NCI-H146 treated with DMSO at 0.1 percent for 48 hours (cell line): Measurements from ENCODE around the gene TMEM181.
"Not testable (repeated sequence)": the region's sequence is repeated elsewhere in the genome, so short reads cannot be mapped to it uniquely, and the experiment has no call there.

Experiments used
- DNase-seq: peaks from one replicate; lab custom pipeline; 2025; ENCODE audit not compliant: unreplicated experiment; lab: John Stamatoyannopoulos, UW

Gene TMEM181, protein sequence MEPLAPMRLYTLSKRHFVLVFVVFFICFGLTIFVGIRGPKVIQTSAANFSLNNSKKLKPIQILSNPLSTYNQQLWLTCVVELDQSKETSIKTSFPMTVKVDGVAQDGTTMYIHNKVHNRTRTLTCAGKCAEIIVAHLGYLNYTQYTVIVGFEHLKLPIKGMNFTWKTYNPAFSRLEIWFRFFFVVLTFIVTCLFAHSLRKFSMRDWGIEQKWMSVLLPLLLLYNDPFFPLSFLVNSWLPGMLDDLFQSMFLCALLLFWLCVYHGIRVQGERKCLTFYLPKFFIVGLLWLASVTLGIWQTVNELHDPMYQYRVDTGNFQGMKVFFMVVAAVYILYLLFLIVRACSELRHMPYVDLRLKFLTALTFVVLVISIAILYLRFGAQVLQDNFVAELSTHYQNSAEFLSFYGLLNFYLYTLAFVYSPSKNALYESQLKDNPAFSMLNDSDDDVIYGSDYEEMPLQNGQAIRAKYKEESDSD

DNA sequence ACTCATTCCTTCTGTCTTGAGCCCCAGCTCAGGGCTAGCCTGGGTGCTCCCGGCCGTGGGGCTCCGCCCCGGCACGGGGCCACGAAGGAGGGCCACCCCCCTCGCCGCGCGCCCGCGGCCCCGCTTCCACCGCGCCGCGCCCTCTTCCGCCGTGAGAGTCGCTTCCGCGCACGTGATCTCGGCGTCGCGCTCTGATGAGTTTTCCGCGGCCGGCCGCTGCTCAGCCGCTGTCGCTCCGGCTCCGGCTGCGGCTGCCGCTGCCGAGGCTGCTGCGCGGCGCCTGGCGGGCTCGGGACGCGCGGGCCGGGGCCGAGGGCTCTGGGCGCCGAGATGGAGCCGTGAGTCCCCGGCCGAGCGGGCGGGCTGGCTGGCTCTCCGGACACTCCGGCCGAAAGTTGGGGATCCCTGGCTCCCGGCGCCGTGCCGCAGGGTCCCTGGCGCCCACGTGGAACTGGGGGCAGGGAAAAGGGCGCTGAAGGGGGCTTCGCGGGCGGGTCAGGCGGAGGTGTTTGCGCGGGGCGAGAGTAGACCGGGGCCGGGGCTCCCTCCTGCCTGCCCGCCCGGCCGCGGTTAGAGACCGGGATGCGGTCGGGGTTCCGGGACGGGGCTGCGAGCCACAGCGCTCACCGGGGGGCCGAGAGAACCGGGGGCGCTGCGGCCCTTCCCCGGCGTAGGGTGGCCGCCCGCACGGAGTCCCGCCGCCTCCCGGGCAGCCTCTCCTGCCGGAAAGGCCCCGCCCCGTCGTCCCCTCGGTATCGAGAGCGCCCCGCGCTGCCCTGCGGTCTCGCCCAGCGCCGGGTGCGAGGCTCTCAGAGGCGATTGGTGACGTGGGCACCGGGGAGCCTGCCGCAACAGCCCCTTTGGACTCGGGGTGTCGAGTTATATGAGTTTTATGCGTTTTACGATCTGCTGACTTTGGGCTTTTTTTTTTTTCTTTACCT is at the start of gene TMEM181:
TMEM181 (plus strand) TSS at position 197 of the 941 bp plus-strand sequence; CDS start at position 331, 134 bp downstream.
- DNase-seq: peak; percentile 54

DNA sequence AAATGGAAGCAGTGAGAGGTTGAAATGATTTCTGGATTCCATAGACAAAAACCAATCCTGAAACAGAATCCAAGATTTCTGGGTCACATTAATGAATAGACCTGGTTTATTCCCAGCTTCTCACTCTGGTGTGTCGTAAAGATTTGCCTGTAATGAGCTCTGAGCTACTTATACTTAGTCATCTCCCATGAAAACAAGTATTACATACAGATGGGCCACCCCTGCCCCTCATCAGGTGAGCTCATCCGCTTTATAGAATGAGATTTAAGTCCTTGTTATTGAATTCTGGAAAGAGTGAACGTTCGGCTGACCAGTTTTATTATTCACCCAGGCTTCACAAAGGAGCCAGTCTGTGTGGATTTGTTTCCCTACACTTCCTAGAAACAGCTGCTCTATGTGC is 47.1 kb upstream of the TMEM181 start:
- DNase-seq: no peak

DNA sequence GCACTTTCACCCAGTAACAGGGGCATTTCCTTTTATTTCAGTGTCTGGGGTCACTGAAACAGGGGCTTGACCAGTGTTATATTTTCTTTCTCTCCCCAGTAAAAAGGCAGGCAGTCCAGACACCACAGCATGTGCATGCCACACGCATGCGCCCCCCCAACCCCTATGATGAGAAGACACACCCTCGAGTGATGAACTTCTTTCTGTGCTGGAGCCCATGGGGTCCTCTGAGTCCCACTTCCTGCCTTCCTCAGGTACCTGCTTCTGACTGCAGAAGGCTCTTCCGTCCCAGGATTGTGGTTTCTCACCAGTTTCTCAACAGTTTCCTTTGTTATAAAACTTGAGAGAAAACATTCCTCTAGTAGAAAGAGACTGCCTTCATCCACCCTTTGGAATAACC is 45.7 kb upstream of the TMEM181 start:
- DNase-seq: no peak

DNA sequence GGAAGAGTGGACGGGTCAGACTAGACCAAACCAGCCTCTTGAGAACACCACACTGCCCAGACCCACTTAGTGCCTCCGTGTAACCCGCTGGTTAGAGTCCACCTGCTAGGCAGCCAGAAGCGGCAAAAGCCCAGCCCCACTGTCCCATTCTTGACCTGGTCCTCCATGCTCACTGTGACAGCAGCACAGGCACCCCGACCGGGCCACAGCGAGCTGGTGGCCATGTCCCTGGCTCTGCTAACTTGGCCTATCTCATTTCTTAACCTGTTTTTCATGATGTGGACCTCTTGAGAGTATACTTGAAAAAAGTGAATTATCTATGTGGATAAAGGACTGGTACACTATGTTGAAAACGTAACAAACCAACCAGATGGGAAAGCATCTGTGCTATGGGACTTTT is 44.9 kb upstream of the TMEM181 start:
- no peak for DNase-seq

DNA sequence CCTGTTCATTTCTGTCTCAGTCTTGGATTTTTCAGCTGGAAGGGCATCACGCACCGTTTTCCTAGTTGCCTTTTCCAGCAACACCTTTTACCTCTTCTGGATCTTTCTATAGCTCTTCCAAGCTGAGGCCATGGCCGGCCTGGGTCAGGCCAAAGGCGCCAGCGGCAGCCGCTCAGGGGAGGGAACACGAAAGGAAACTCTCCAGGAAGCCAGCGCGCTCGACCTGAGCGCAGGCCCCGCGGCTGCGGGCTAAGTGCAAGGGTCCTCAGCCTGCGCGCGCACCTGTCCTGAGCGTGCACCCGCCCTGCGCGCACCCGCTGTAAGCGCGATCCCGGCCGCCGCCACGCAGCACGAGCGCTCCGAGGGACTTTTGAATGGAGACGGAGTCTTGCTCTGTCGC is 43.8 kb upstream of the TMEM181 start:
- no peak for DNase-seq

DNA sequence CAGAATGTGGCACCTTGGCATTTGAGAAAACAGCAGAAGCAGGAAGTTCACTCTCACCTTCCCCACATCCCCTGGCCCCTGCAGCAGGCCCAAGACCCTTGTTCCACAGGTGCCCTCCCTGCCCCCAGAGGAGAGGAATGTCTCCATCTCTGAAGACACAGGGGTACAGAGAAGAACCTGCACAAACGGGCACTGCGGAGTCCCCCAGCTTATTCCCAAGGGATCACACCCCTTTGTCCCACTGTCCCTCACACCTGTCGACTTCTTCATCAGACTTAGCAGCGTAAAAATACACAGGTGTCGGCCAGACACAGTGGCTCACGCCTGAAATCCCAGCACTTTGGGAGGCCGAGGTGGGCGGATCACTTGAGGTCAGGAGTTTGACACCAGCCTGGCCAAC is 42.9 kb upstream of the TMEM181 start:
- no peak for DNase-seq

DNA sequence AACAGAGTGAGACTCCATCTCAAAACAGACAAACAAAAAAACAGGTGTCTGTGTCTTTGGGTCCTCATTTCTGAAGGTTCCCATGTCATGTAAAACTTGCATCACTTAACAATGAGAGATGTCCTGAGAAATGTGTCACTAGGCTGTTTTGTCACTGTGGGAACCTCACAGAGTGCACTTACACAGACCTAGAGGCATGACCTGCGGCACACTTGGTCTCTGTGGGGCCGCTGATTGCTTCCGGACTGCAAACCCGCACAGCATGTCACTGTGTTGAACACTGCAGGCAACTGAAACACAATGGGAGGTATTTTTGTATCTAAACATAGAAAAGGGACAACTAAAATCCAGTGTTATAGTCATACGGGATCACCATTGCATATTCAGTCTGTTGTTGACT is 42.3 kb upstream of the TMEM181 start:
- no peak for DNase-seq

DNA sequence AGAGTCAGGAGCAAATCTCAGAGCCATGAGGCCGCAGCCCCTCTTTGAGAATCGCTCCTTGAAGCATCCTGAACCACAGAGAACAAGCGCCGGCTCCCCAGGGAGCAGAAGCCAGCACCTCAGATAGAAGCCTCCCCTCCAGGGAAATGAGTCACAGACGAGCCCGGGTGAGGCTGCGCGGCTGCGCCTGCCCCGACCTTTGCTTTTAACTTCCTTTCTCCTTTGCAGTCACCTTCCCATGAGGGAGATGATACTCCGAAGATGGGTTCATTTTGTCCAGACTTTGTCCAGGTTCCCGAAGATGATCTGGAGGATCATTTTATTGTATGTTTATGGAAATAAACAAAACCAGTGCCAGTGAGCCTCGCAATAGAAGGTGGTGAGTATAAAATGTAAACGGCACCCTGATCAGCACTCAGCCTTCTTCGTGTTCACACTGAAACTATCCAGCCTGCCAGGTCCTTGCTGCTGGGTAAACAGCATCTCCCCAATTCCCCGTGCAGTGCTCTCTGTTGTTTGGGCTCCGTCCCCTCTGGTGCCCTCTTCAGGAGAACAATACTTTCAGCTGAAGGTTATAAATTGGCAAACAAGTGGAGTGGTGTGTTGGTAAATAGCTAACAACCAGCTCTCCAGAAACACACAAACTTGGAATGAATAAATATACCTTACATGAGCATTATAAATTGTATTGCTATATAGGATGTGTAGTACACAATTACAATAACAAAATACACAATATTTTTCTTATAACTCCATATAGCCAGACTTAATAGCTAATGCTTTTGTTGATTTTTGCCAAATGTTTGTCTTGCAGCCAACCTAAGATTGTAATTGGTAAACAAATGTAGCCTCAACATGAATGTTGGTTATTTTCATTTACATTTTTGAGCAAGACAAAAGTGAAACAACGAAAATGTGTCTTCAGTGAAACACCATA is 41.4 kb upstream of the TMEM181 start:
- DNase-seq: no peak

DNA sequence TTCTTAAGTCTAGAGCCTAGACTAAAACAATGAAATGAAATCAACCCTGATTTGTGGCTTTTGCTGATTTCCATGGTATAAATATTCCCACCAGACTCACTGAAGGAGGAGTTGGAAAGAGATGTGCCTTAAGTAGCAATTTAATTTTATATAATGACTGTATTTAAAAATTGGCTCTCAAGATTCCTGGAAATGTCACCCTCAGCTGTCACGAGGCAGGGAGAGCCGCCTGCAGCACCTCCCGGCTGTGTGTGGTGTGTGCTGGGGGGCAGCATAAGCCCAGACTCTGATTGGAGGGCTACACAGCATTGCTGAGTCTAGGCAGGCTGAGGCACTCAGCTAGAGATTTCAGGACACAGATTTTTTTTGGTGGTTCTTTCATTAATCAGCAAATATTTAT is 40.6 kb upstream of the TMEM181 start:
- no peak for DNase-seq

DNA sequence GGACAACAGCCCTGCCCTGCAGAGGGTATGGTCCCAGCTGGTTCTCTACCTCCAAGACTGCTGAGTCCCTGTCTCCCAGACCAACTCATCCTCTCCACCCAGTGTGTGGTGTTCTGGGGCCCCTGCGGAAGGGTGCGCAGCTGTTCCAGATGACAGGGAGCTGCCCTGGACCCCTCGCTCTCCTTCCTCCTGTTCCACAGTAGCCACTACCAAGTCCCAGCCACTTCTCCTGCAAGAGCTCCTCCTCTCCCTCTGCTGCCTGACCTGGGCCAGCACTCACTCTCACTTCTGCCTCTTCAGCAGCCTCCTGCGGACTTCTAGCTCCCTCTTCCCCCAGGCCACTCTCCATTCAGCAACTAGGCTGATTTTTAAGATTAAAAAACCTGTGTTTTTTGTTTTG is 40.1 kb upstream of the TMEM181 start:
- no peak for DNase-seq

DNA sequence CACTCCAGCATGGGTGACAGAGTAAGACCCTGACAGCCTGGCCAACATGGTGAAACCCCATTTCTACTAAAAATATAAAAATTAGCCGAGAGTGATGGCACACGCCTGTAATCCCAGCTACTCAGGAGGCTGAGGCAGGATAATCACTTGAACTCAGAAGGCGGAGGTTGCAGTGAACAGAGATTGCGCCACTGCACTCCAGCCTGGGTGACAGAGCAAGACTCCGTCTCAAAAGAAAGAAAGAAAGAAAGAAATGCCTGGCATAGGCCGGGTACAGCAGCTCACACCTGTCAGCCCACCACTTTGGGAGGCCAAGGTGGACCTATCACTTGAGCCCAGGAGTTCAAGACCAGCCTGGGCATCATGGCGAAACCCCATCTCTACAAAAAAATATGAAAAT is 38.9 kb upstream of the TMEM181 start:
- DNase-seq: not testable (repeated sequence)

DNA sequence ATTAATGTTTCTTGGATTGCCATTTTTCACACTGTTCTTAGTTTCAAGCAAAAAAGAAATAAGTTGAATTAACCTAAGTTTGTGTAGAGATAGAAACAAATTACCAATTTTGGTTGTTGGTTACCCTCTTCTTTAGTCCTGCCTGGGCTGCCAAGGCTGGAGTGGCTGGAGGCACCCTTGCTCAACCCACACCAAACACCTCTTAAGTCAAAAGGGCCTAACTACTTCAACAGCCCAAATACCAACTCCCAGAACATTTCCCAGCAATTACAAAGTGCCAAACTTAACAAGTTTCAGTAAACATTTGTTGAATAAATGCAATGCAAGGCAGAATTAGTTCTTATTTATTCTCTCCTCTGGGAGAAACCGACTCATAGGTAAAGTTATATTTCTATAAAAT is 38.1 kb upstream of the TMEM181 start:
- no peak for DNase-seq

DNA sequence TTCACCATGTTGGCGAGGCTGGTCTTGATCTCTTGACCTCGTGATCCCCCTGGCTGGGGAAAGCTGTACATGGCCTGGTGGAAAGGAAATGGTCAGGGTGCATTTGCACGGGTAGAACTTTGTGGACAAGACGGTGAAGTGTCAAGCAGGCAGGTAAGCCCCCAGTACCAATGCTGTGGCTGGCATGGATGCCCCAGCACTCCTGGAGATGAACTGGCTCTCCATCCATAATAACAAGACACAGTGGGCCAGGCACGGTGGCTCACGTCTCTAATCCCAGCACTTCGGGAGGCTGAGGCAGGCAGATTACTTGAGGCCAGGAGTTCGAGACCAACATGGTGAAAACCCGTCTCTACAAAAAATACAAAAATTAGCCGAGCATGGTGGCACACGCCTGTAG is 37.3 kb upstream of the TMEM181 start:
- DNase-seq: no peak

DNA sequence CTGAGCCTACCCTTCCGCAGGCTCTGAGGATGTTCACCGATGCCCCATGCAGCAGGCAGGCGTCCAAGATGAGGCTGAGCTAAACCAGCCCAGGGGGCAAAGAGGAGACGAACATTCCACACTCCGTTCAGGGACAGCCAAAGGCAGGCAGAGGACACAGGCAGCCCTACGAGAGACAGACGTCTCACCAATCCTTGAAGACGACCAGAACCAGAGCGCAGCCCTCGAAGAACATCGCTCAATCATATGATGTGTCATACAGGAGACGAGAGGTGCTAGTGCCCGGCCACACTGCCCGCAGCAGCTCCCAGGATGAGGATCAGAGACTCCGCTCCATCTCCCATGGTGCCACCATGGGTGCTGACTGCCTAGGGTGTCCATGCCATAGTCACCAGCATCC is 35.6 kb upstream of the TMEM181 start:
- no peak for DNase-seq

DNA sequence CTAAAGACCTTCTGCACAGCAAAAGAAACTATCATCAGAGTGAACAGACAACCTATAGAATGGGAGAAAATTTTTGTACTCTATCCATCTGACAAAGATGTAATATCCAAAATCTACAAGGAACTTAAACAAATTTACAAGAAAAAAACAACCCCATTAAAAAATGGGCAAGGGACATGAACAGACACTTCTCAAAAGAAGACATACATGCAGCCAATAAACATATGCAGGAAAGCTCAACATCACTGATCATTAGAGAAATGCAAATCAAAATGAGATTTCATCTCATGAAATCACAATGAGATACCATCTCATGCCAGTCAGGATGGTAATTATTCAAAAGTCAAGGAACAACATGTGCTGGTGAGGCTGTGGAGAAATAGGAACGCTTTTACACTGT is 32.0 kb upstream of the TMEM181 start:
- DNase-seq: not testable (repeated sequence)

DNA sequence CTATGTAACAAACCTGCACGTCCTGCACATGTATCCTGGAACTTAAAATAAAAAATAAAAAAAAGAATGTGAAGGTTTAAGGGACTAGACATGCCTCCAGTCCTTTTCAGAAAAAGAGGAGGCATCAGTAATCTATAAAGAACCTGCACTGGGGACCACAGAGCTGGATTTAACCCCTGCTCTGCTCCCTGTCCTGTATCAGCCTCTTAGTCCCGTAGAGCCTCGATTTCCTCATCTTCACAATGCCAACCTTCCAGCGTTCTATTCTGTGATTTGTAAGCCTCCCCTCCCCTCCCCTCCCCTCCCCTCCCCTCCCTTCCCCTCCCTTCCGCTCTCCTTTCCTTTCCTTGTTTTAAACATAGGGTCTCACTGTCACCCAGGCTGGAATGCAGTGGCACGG is 31.1 kb upstream of the TMEM181 start:
- DNase-seq: no peak

DNA sequence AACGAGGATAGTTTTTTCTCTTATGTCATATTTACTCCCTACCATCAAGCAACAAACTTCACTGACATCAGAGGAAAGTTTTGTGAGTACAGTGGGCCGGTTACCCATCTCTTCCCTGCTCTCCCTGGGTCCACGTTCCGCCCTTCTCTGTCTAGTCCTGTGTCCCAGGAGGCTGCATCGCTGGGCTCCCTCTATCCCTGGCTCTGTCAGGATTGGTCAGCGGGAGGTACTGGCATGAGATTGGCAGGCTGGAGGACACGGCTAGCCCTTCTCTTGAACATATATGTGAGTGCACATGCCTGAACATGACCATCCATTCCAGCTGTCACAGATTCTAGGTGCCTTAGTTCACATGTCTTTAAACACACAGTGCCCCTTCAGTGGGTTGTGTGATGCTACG is 30.3 kb upstream of the TMEM181 start:
- DNase-seq: no peak

DNA sequence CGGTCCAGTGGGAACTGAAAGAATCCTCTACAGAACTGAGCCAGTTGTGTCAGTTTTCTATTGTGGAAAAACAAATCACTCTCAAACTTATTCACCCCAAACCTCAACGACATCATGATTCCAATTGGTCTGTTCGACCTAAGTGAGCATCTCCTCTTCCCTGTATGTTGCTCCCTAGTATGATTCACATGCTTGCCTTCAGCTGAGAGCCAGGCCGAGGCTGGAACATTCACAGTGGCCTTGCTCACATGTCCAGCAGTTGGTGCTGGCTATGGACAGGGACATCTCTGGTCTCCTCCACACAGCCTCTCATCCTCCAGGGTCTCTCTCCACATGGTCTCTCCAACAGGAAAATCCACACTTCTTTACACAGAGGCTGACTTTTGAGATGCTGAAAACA is 28.3 kb upstream of the TMEM181 start:
- no peak for DNase-seq

DNA sequence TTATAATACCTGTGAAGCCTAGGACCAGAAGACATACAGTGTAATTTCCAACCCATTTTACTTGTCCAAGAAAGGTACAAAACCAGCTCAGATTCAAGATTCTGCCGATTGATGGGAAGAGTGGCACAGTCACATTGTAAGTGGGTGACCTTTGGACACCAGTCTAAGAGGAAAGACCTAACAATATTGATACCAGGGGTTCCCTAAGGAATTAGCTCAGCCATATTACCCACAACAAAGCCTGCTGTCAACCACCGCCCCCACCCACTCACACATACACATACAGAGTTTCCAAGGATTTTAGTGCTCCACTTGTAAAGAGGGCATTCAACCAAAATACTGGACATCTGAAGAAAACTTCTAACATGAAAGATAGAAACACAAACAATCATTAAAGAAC is 27.9 kb upstream of the TMEM181 start:
- DNase-seq: no peak

DNA sequence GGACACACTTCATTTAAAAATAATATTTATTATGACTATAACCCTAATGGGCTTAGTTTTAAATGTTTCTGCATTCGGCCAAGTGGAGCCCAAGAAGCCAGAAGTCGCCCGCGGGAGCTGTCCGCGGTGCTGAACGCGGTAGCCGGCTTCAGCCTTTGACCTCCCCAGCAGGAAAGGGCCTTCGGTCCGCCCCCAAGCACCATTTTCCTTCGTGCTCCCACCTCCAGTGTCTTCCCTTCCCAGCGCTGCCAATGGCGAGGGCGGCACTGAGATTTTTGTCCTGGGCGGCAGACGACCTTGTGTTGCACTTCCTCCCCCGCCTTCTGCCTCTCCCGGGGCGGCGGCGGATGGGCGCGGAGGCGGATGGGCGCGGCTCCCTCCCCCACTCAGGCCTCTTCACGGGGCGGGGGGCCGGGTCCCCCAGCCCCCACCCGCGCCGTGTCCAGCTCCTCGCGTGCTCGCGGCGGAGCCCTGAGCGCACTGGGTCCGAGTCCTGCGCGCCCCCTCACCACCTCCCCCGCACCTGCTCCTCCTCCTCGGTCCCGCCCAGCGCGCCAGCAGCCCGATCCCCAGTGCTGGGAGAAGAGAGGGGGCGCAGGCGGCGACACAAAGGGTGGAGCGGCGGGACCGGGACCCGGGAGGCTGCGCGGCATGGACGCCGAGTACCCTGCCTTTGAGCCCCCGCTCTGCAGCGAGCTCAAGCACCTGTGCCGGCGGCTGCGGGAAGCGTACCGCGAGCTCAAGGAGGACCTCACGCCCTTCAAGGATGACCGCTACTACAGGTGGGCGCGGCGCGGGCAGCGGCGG is 23.6 kb upstream of the TMEM181 start:
- peak; percentile 84 for DNase-seq
